HL-60 (cell line): ENCODE results near the gene SH3YL1.

Experiments
- GABPA ChIP-seq: IDR thresholded peaks from 2 replicates; pipeline ENCODE4 v1.6.1; 2012; ENCODE audit warnings: low read depth
- TF ChIP-seq, protein P1 (sequence below): IDR thresholded peaks from one replicate; pipeline ENCODE4 v1.5.1; 2011; ENCODE audit warnings: low read length, control low read depth, inconsistent platforms; ENCODE audit not compliant: insufficient read depth

- TF ChIP-seq, protein P1, sequence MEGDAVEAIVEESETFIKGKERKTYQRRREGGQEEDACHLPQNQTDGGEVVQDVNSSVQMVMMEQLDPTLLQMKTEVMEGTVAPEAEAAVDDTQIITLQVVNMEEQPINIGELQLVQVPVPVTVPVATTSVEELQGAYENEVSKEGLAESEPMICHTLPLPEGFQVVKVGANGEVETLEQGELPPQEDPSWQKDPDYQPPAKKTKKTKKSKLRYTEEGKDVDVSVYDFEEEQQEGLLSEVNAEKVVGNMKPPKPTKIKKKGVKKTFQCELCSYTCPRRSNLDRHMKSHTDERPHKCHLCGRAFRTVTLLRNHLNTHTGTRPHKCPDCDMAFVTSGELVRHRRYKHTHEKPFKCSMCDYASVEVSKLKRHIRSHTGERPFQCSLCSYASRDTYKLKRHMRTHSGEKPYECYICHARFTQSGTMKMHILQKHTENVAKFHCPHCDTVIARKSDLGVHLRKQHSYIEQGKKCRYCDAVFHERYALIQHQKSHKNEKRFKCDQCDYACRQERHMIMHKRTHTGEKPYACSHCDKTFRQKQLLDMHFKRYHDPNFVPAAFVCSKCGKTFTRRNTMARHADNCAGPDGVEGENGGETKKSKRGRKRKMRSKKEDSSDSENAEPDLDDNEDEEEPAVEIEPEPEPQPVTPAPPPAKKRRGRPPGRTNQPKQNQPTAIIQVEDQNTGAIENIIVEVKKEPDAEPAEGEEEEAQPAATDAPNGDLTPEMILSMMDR: no peak
- no peak for TF ChIP-seq GABPA
These were observed 79.1 kb downstream of the SH3YL1 start for GRCh38 chr2:184695-185094.
